ENCODE measurements around the gene FMNL2.

DNA sequence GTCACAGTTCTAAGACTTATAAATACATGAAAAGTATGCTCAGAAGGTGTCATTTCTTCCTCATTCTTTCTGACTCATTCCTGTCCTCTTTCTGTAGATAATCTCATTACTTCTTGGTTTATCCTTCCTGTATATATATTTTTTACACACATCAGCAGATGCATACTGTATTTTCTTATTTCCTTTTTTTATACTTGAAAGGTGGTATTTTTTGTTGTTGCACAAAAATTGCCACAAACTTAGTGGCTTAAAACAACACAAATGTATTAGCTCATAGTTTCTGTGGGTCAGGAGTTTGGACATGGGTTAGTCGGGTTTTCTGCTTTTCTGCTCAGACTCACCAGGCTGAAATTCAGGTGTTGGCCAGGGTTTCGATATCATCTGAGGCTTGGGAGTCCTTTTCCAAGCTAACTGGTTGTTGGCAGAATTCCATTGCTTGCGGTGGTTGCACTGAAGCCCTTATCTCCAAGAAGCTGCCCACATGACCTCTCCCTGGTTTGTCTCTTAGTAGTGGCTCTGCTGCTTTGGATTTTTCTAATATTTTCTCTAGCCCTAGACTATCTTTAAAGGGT lies 162.6 kb downstream of the FMNL2 start:
- TF ChIP-seq, protein P1, sequence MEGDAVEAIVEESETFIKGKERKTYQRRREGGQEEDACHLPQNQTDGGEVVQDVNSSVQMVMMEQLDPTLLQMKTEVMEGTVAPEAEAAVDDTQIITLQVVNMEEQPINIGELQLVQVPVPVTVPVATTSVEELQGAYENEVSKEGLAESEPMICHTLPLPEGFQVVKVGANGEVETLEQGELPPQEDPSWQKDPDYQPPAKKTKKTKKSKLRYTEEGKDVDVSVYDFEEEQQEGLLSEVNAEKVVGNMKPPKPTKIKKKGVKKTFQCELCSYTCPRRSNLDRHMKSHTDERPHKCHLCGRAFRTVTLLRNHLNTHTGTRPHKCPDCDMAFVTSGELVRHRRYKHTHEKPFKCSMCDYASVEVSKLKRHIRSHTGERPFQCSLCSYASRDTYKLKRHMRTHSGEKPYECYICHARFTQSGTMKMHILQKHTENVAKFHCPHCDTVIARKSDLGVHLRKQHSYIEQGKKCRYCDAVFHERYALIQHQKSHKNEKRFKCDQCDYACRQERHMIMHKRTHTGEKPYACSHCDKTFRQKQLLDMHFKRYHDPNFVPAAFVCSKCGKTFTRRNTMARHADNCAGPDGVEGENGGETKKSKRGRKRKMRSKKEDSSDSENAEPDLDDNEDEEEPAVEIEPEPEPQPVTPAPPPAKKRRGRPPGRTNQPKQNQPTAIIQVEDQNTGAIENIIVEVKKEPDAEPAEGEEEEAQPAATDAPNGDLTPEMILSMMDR (IDR thresholded peaks at IDR 0.05; ENCODE audit: low read length) = no peak
- TF ChIP-seq EZH2phosphoT487 (IDR thresholded peaks at IDR 0.05; ENCODE audit: low read length) (no peak), EZH2 (optimal IDR thresholded peaks at IDR 0.05; ENCODE audit: low read depth, low read length) (no peak)

Data from MM.1S (cell line).